ENCODE results near the gene NSG1.

DNA sequence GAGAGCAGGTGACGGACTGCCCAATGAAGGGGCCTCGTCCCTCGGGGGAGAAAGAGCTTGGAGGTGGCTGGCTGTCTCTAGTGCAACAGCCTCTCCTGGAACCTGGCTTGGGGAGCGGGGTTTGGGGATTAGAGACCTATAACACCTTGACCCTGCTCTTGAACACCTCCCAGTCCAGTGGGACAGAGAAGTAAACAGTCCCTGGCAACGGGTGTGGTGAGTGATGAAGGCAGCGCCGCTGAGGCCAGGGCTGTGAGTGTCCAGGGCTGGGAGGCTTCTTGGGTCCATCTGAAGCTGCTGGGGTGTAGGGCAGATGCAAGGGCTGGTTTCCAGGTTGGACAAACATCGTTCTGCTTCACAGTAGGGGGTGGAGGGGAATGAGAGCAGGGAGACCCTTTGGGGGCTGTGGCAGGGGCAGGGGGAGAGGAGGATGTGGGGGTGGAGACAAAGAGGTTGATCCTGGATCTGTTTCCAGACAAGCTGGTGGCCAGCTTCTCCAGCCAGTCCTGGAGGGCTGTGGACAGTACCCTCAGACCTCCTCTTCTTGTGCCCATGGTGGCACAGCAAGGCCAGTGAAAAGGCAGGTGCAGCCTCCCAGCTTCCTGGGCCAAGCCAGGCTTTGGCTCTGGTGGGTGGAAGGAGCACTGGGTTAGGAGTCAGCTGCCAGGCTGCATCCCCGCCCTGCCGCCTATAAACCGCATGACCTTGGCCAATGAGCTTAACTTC lies 3.8 kb downstream of the NSG1 start:
- no peak for TF ChIP-seq GATA2 (IDR thresholded peaks at IDR 0.05; ENCODE audit: low read depth, low read length)
- no peak for TF ChIP-seq GATA3 (IDR thresholded peaks at IDR 0.05; ENCODE audit: low read depth, low read length)

Data from SH-SY5Y (cell line).